Stimulated activated CD4-positive, alpha-beta T cell treated with anti-CD3 and anti-CD28 coated beads, Interleukin-12 subunit alpha, Interleukin-12 subunit beta, amount 100 ng/mL, for 48 hours (primary cell): Measurements from ENCODE around the gene SPRR3.
"Not testable (repeated sequence)": the region's sequence is repeated elsewhere in the genome, so short reads cannot be mapped to it uniquely, and the experiment has no call there.

Experiments
- DNase-seq, 3 donors: peaks; one replicate each; pipeline ENCODE4 v3.0.0-alpha.2; 2020; ENCODE audit warnings: low read depth in 2 of 3, low spot score in 1 of 3

The SPRR3 gene

DNA sequence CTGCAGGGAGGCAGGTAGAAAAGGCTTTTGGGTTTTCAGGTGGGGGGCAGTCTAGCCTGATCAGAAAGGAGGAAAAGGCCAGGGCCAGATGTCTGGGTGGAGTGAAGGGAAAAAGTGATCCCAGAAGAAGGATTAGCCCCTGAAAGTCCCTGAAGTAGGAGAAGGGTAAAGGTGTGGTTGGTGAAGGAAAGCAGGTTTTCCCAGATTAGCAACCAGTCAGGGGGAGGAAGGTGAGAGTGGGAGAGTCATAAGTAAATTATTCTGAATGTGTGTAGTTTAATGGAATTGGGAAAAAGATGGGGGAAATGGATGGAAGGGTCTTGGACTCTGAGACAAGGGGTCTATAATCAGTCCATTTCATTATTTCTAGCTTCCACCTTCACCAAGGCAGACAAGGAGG is 18.3 kb upstream of the SPRR3 start:
- DNase-seq = no peak

DNA sequence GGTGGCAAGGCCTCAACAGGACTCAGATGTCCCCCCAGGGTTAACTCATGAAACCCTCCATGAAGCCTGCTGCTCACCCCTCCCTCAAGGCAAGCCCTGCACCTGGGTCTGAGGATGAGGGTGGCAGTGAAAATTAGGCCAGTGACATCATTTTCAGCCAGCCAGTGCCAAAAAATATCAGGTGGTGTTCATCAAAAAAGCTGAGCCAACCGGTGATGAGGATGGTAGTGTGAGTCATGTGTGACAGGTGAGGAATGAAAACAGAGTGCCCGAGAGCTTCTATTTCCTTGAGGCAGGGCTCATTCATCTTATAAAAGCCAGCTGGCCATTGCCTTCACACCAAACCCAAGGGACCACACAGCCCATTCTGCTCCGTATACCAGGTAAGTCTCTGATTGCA is 17.8 kb upstream of the SPRR3 start, which contains the start of gene SPRR1A:
TSS of gene SPRR1A (plus strand) at position 339 of the 400 bp plus-strand sequence. CDS start 1,150 bp downstream, outside the sequence.
- no peak for DNase-seq

DNA sequence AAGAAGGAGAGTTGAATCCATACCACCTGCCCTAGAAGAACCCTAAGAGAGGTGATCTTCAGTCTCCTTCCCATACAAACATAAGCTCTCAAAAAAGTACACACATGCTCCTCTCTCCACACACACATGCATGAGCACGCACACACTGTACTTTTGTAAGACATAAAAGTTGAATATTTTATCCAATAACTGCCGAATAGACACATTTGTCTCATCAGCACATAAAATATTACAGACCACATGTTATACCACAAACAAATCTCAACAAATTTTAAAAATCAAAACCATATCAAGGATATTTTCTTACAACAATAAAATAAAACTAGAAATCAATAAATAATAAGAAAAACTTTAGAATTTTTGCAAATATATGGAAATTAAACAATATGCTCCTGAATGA is 15.0 kb upstream of the SPRR3 start:
- DNase-seq = no peak

DNA sequence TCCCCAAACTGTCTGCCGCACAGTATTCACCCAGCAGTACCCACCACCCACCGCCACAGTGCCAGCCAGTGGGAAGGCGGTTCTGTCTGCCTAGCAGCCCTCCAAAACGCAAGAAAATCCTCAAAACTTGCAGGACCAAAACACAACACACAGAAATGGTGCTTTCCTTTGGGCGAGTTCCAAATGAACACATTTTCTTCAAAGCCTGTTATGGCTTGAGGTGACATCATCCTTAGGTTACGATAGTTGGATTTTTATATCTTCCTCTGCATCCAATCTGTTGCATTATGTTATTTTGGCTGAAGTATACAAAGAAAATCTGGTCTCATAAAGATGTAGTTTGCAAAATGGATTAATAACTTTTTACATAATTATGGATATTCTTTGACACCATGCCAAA is 8.4 kb upstream of the SPRR3 start:
- DNase-seq = no peak

DNA sequence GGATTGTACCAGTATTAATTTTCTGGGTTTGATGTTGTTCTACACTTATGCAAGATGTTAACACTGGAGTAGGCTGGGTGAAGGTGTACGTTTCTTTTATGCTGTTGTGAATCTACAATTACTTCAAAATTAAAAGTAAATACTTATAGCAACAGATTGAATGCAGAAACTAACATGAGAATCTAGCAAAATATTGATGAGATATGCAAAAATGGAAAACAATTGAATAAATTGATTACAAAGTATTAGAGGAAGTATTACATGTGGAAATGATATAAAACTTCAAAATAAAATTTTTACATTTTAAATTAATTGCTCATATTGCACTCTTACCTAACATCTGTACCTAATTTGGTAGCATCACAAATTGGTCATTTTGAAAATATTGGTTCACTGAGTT is 5.7 kb upstream of the SPRR3 start:
- DNase-seq = no peak

DNA sequence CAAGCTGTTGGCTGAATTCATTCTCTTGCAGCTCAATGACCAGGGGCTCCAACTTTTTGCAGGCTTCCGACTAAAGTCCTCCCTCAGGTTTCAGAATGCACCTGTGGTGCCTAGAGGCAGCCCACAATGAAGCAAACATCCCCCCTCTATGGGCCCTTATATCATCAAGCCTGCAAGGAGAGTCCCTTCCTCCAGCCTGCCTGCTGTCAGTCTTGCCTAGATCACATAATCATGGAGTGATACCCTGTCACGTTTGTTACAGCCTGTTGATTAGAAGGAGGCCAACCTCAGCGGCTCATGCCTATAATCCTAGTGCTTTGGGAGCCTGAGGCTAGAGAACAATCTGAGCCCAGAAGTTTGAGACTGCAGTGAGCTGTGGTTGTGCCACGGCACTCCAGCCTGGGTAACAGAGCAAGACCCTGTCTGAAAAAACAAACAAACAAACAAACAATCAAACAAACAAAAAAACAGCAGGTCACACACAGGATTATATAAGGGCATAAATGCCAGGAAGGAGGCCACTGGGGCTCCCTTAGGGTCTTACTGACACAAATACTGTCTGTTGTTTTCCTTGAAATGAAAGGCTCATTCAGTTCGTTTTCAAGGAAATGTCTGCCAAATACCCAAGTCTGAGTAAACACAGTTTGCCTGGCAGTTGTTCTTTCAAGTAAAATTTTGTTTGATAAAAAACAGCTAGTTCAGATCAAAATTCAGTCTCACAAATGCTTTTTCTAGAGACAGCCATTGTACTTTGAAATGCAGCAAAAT is 4.7 kb upstream of the SPRR3 start:
- no peak for DNase-seq

DNA sequence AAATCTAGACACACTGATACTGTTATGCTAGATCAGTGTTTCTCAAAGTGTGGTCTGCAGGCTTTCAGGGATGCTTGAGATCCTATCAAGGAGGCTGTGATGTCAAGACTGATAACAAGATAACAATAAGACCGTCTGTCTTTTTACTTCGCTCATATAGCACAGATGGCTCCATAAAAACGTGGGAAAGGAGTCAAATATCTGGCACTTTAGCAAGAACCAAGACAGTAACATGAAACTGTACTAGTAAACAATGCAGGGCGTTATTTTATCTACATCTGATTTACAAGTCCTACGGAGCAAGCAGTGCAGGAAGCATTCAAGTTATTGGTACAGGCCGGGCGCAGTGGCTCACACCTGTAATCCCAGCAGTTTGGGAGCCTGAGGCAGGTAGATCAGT is 3.6 kb upstream of the SPRR3 start:
- no peak for DNase-seq

DNA sequence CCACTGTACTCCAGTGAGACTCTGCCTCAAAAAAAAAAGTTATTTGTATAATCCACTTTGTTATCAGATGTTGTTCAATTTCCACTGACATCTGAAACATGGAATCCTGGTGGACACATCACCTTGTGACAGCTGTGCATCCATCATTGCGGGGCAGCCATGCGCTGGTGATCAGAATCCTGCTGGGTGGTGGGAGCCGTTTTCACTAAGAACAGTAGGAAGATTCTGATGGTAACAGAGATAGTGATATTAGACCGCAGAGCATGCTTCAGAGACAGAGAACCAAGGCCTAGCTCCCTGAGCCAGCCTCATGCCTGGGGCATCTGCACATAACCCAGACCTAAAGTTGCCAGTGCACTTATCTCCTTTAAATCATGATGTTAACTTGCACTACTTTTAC is 3.1 kb upstream of the SPRR3 start:
- DNase-seq = no peak

DNA sequence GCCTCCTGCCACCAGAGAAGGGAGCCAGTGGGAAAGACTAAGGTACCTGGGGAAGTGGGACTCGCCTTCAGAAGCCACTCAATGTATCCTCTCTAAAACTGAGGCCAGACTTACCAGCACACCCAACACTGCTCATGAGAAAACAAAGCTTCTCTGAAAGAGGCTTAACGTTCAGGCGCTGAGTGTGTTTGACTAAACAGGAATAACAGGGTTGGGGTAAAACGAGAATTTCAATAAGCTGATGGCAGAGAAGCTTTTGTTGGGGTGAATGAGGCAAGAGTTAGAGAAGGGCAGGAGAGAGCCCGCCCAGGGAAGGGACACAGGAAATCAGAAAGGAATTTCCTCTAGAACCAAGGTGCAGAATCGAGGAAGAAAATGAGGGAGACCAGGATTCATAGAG is 1.7 kb upstream of the SPRR3 start:
- DNase-seq = no peak

DNA sequence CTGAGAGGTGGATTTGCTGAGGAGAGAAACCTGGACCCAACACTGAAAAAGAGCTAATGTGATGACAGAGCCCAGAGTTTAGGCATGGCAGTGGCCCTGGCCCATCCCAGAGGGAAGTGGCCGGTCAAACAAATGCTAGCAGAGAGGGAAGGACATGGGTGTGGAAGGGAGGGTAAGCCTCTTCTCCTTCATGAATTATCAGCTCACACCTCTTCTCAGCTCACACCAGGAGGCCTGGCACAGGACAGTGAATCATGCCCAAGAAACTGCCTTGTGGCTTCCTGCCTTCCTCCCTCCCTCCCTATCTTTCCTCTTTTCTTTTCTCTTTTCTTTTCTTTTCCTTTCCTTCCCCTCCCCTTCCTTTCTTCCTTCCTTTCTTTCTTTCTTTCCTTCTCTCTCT is 1.3 kb upstream of the SPRR3 start:
- DNase-seq = no peak

DNA sequence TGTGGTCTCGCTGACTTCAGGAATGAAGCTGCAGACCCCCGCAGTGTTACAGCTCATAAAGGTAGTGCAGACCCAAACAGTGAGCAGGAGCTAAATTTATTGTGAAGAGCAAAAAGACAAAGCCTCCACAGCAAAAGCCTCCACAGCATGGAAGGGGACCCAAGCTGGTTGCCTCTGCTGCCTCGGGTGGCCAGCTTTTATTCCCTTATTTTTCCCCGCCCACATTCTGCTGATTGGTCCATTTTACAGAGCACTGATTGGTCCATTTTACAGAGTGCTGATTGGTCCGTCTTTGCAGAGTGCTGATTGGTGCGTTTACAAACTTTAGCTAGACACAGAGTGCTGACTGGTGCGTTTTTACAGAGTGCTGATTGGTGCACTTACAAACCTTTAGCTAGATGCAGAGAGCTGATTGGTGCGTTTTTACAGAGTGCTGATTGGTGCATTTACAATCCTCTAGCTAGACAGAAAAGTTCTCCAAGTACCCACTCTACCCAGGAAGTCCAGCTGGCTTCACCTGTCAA is 9.7 kb downstream of the SPRR3 start:
- DNase-seq = not testable (repeated sequence)

DNA sequence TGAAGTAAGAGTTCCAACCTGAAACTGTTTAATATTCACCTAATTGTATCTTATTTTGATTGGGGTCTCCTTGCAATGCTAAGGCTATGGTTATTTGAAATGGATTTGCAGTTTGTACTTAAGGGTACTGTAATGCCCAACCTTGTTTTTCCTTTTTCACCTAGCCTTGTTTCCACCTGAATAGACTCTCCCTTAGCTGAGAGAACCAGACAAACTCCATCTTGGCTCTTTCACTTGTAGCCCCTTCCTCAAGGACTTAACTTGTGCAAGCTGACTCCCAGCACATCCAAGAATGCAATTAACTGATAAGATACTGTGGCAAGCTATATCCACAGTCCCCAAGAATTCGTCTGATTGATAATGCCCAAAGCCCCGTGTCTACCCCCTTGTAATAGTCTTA is 20.3 kb downstream of the SPRR3 start:
- DNase-seq = not testable (repeated sequence)

DNA sequence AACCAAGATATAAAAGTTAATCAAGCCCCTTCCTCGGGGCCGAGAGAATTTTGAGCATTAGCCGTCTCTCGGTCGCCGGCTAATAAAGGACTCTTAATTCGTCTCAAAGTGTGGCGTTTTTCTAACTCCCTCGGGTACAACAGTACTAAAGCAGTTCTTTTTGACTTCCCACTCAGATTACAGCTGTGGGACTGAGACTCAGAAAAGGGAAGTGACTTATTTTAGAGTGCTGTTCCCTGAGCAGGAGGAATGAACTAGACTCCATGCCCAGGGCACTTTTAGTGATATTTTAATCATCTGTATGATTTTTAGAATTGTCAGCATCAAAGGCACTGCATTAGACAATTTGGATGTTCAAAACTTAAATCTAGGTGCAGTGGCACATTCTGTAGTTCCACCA is 20.8 kb downstream of the SPRR3 start:
- not testable (repeated sequence) for DNase-seq

DNA sequence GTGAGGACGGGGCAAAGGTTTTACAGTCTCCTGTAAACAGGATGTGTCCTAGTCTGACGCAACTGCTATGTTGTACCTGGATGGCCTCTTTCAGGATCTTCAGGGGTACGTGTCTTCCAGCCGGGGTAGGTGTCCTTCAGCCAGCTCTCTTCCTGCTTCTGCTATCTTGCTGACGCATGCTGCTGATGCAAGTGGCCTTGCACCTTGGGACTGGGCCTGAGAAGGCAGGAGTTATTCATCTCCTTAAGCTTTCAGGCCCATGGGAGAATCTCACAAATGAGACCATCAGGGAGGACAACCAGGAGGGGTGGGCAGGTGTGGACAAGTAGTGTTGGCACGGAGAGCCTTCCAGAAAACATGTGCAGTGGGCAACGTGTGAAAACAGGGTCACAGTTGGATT is 21.6 kb downstream of the SPRR3 start:
- no peak for DNase-seq

DNA sequence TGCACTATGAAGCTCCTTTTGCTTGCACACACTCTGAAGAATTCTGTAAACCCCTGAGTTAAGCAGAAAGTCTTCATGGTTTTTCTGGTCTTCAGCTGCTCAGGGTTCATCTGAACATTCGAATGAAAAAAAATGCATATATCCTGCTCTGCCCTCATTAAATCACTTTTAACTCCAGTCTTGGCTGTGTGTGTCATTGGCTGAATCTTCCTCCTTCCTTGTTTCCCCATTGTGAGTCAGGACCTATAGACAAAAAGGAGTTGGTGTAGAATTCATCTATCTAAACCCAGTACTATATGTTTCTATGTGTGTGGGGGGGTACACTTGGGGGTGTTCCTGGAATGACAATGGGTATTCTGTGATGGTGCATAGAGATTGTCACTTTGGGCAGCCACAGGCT is 22.9 kb downstream of the SPRR3 start:
- DNase-seq = no peak

DNA sequence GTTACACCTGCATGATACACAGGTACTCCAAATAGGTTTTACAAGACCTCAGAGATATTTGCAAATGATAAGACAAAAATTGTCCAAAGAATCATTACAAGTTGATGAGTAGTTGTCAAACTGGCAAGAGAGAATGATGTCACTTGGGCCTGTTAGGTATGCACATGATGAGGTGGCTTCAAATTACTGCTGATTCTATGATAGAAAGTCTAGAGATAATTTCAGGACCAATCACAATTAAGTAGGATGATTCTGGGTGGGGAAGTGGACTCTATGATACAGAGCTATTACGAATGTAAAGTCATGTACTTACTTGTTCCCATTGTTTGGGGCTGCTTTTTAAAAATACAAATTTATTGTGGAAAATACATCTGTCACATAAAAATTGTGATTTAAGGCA is 24.2 kb downstream of the SPRR3 start:
- DNase-seq = no peak

DNA sequence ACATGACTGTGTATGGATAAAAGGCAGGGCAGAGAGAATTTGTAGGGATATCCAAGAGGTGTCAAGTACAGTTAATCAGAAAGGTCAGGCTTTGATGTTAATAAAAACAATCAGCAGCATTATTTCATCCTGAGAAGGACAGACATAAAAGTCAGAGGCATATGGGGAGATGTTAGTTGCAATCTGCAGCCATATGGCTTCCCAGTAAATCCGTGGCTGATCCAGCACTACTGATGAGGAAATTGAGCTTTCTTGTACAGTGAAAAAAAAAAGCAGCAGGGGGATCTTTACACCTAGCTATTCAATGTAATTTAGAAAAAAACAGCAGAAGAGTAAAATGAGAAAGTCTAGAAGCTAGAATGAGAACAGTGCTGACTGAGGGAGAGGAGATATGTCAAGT is 27.2 kb downstream of the SPRR3 start:
- no peak for DNase-seq

DNA sequence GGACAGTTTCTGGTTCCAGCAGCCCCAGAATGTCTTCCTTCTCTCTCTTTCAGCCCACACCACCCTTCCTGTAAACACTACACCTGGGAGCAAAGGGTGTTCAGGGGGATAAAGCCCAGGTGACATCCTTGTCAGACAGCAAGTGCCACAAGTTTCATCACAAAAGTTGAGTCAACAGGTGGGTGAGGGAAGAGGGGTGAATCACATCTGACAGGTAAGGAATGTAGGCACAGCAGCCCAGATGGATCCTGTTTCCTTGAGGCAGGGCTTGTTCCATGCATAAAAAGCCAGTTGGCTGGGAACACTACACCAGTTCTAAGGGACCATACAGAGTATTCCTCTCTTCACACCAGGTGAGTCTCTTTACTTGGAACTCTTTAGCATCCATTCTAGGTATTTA is 29.3 kb downstream of the SPRR3 start, which contains the start of gene SPRR1B:
TSS of gene SPRR1B (plus strand) at position 309 of the 400 bp plus-strand sequence. CDS start 1,143 bp downstream, outside the sequence.
- no peak for DNase-seq

DNA sequence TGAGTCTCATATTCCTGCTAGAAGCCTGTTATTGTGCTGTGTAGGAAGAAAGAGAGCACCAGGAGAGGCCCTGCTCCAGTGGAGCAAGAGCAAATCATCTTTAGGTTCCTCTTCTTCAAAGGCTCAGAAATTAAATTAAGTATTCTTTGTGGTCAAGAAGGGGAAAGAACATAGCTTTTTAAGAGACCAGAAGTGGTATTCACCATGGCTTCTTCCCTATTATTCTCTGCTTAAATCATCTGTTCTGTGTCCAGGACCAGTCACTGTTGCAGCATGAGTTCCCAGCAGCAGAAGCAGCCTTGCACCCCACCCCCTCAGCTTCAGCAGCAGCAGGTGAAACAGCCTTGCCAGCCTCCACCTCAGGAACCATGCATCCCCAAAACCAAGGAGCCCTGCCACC is 30.5 kb downstream of the SPRR3 start:
- DNase-seq = no peak

DNA sequence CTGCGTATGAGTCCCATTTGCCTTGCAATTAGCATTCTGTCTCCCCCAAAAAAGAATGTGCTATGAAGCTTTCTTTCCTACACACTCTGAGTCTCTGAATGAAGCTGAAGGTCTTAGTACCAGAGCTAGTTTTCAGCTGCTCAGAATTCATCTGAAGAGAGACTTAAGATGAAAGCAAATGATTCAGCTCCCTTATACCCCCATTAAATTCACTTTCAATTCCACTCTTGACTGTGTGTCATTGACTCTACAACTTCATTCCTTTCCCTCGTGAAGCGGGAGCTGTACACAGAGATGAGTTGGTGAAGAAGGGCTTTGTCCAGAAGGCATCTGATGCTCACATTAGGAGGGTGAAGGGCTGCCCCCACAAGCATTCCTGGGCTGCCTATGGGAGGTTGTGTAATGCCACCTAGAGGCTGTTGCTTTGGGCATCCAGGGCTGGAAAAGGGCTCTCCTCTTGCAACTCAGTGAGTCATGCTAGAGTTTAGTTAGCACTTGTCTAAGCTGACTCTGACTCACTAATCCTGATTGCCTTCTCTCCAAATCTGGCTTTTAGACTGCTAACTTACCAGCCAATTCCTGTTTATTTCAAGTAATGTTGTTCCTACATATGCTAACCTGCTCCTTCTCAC is 31.2 kb downstream of the SPRR3 start:
- DNase-seq = no peak

DNA sequence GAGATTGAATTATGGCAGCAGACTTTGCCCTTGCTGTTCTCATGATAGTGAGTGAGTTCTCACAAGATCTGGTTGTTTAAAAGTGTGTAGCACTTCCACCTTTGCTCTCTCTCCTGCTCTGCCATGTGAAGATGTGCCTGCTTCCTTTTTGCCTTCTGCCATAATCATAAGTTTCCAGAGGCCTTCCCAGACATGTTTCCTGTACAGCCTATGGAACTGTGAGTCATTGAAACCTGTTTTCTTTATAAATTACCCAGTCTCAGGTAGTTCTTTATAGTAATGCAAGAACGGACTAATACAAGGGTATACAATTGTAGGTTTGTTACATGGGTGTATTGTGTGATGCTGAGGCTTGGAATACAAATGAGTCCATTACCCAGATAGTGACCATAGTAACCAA is 33.7 kb downstream of the SPRR3 start:
- no peak for DNase-seq

DNA sequence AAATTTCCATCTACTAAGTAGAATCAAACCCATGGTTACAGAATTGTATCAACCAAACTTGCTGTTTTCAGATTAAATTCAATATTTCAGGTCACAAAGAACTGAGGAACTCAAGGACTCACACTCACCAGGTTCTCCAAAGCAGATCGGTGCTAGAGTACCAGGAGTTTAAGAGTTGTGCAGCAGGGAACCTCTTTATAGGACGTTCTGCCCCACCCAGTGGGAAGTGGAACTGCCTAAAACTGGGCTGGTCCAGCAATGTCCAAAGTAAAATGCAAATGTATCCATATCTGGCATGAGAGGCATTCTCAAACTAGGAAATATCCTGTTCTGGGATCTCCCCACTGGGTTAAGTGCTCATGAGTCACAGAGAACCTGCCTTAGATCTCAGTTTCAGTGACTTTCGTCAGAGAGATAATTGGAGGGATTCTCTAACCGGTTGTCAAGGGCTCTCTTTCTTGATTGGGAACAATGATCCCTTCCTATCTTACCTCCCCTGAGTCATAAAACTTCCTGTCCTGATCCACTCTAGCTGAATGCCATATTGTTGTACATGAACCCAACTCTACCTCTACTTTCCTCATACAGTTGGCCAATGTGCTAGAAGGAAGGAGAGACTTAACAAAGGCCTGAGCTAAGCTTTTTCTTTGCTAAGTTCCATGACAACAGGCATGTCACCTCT is 39.5 kb downstream of the SPRR3 start, which contains the start of gene SPRR2D:
TSS of gene SPRR2D (minus strand) at position 171 of the 682 bp plus-strand sequence. CDS start 774 bp downstream, outside the sequence.
- no peak for DNase-seq
